Spleen (tissue), 11 donors: ENCODE data around the gene DENND1A. TPM values are rescaled to one million over a fixed set of nuclear protein-coding genes. Genes with fewer than 3 reads are reported as not detected.
"Not testable (repeated sequence)": the region's sequence is repeated elsewhere in the genome, so short reads cannot be mapped to it uniquely, and the experiment has no call there.

Source experiments
- DNase-seq: peaks from one replicate; pipeline ENCODE4 v3.0.0-alpha.2; 2020
- H3K27ac ChIP-seq, 8 donors: fragments of 200-600 bp; sonication (generic) in 7 of 8; 1 replicate in 4 of 8; 2 replicates in 4 of 8; pipeline versions ENCODE4 v1.5.0 to v1.8.0; 2016 to 2021; ENCODE audit warnings: inconsistent platforms in 4 of 8, mild to moderate bottlenecking in 4 of 8, moderate library complexity in 1 of 8
- H3K27me3 ChIP-seq, 7 donors: fragments of 200-600 bp; sonication (generic) in 6 of 7; replicated peaks in 1 of 7; 1 replicate in 4 of 7; 2 replicates in 3 of 7; pipeline versions ENCODE4 v1.5.0 to v1.8.0; 2016 to 2021; ENCODE audit warnings: inconsistent platforms in 3 of 7, mild to moderate bottlenecking in 1 of 7
- H3K36me3 ChIP-seq, 6 donors: fragments of 200-600 bp; sonication (generic) in 5 of 6; 1 replicate in 4 of 6; 2 replicates in 2 of 6; pipeline versions ENCODE4 v1.5.0 to v1.8.0; 2016 to 2021; ENCODE audit warnings: inconsistent platforms in 2 of 6
- H3K4me1 ChIP-seq, 6 donors: fragments of 200-600 bp; sonication (generic) in 5 of 6; 1 replicate in 3 of 6; 2 replicates in 3 of 6; pipeline versions ENCODE4 v1.5.0 to v1.8.0; 2016 to 2021; ENCODE audit warnings: inconsistent platforms in 3 of 6
- H3K4me3 ChIP-seq, 8 donors: fragments of 200-600 bp; sonication (generic) in 7 of 8; 1 replicate in 4 of 8; 2 replicates in 4 of 8; pipeline versions ENCODE4 v1.5.0 to v1.8.0; 2016 to 2021; ENCODE audit warnings: inconsistent platforms in 4 of 8, mild to moderate bottlenecking in 4 of 8, moderate library complexity in 2 of 8
- H3K9me3 ChIP-seq, 8 donors: fragments of 200-600 bp; sonication (generic) in 7 of 8; 1 replicate in 4 of 8; 2 replicates in 4 of 8; pipeline versions ENCODE4 v1.5.0 to v1.8.0; 2016 to 2021; ENCODE audit warnings: inconsistent platforms in 4 of 8
- CTCF ChIP-seq, 11 experiments: fragments of 200-600 bp in 7 of 11; fragments of 450-650 bp in 4 of 11; sonication (generic) in 4 of 11; IDR thresholded peaks in 8 of 11; conservative IDR thresholded peaks in 3 of 11; 1 replicate in 7 of 11; 2 replicates in 4 of 11; pipeline versions ENCODE4 v1.4.0 to v1.8.0; 2016 to 2021; ENCODE audit warnings: antibody characterized with exemption in 11 of 11, inconsistent platforms in 4 of 11, mild to moderate bottlenecking in 1 of 11
- POLR2A ChIP-seq, 3 donors: fragments of 450-650 bp; IDR thresholded peaks; one replicate each; pipeline ENCODE4 v1.5.1; 2017; ENCODE audit warnings: antibody characterized with exemption in 3 of 3, mild to moderate bottlenecking in 1 of 3
- POLR2AphosphoS5 ChIP-seq, 3 donors: sonication (generic); formaldehyde crosslinking; IDR thresholded peaks; one replicate each; pipeline ENCODE4 v1.5.1; 2017; ENCODE audit warnings: antibody characterized with exemption in 3 of 3
- WGBS, 5 donors: extraction: QIAGEN DNeasy Blood & Tissue Kit in 3 of 5; methylation state at CpG; one replicate each; pipeline versions ENCODE4 v1.1.5 to v1.1.7; 2013 to 2018; 5-methylcytosine and 5-hydroxymethylcytosine counted together
- intact Hi-C: fragments of 100-400 bp; cut with DNase I; formaldehyde crosslinking; loops from one replicate; pipeline ENCODE4 v1.15.0; 2023; ENCODE audit warnings: low total_unique reads
- polyA plus RNA-seq, 3 donors: library from polyadenylated mRNA; stranded (reverse); fragments of 200-250 nt; gene quantifications; one replicate each; pipeline ENCODE4 v1.2.1, GENCODE V29; 2013
- total RNA-seq, 7 donors: library from RNA; depleted of rRNA in 3 of 7; stranded (reverse); fragments of >200 nt in 3 of 7; fragmentation: NEBNext Ultra II Directional in 4 of 7; extraction: Animal tissue kit (Norgen Biotek cat#: 25700) in 4 of 7; gene quantifications; one replicate each; pipeline versions ENCODE4 v1.1.0 to v1.2.1, GENCODE V29; 2016 to 2021
- donor health status: healthy with polysubstance abuse.
- donor health status: DM: no; HTN: no; CAD: no; lungs with moderate emphysema.
- donor health status: DM: no; HTN: no; CAD: no.
- donor health status: Bipolar disorder and iron deficiency.
- donor health status: healthy.
- donor health status: DM: no; HTN: no; CAD: no.
- donor health status: DM: yes; HTN: yes; CAD: no.

Gene DENND1A
- total and polyA plus RNA-seq, 10 donors, result 5.4 to 59.3 (median 48.8) TPM

- Histone ChIP-seq H3K4me1 (peaks cover 17 to 67% (median 48%) of the 10 kb centered on the region in 6 donors), H3K27me3 (no peaks in the 10 kb centered on the region), H3K36me3 (no peaks in the 10 kb centered on the region), H3K9me3 (no peaks in the 10 kb centered on the region), H3K27ac (peak overlapping the region in 4 of 8 donors; percentile 1 to 37 (median 17)), H3K4me3 (no peak overlapping the region)
- 67 to 80% (median 73%) methylated on average over 6 of the region's 6 CpGs for WGBS, 5 donors
- no peak for DNase-seq
- intact Hi-C loops, result no loop called here
- no peak for TF ChIP-seq POLR2A (IDR thresholded peaks at IDR 0.05)
- no peak for TF ChIP-seq POLR2AphosphoS5 (IDR thresholded peaks at IDR 0.05)
- TF ChIP-seq CTCF (IDR thresholded peaks at IDR 0.05 in 8 of 11, conservative IDR thresholded peaks at IDR 0.05 in 3 of 11), result no peak
Observed at GRCh38 chr9:123335986-123336329, 594.0 kb downstream of the DENND1A start.

- H3K4me1 ChIP-seq, result peaks cover 13 to 61% (median 43%) of the 10 kb centered on the region in 6 donors
- WGBS, 5 donors, result 50 to 70% (median 57%) methylated on average over 9 of the region's 9 CpGs
- no peaks in the 10 kb centered on the region for H3K36me3 ChIP-seq
- H3K27ac ChIP-seq, result peak overlapping the region in 4 of 8 donors; percentile 19 to 37 (median 30)
- intact Hi-C loops, result no loop called here
- no peaks in the 10 kb centered on the region for H3K27me3 ChIP-seq
- no peak for DNase-seq
- H3K4me3 ChIP-seq, result no peak overlapping the region
- TF ChIP-seq CTCF (IDR thresholded peaks at IDR 0.05 in 8 of 11, conservative IDR thresholded peaks at IDR 0.05 in 3 of 11), result no peak
- H3K9me3 ChIP-seq, result no peaks in the 10 kb centered on the region
Observed at GRCh38 chr9:123335193-123335985, 594.5 kb downstream of the DENND1A start.

- Histone ChIP-seq H3K27me3 (no peaks in the 10 kb centered on the region), H3K9me3 (no peaks in the 10 kb centered on the region), H3K4me1 (peaks cover 5 to 53% (median 35%) of the 10 kb centered on the region in 6 donors), H3K27ac (no peak overlapping the region), H3K4me3 (no peak overlapping the region), H3K36me3 (no peaks in the 10 kb centered on the region)
- TF ChIP-seq POLR2A (IDR thresholded peaks at IDR 0.05) (no peak), CTCF (IDR thresholded peaks at IDR 0.05 in 8 of 11, conservative IDR thresholded peaks at IDR 0.05 in 3 of 11) (no peak), POLR2AphosphoS5 (IDR thresholded peaks at IDR 0.05) (no peak)
- intact Hi-C loops, result no loop called here
- 88 to 97% (median 95%) methylated on average over 3 of the region's 3 CpGs for whole genome bisulfite sequencing, 5 donors
- DNase-seq, result no peak
Observed at GRCh38 chr9:123334639-123335038, 595.3 kb downstream of the DENND1A start.

GRCh38 chr9:123333058-123333669, 596.8 kb downstream of the DENND1A start:
- DNase-seq, H3K27me3 ChIP-seq, H3K27ac ChIP-seq, H3K36me3 ChIP-seq, intact Hi-C loops, H3K9me3 ChIP-seq, H3K4me3 ChIP-seq: not testable (repeated sequence)
- WGBS, 5 donors, result 63 to 79% (median 70%) methylated on average over 8 of the region's 8 CpGs
- peaks cover 5 to 45% (median 21%) of the 10 kb centered on the region in 6 donors for H3K4me1 ChIP-seq
